ENCODE measurements around the gene PRDM8. TPM values are rescaled to one million over a fixed set of nuclear protein-coding genes. Genes with fewer than 3 reads are reported as not detected.

Gene PRDM8
- total RNA-seq, 3 donors from 2014 or later = 0.41 to 10.1 (median 2.9) TPM

DNA sequence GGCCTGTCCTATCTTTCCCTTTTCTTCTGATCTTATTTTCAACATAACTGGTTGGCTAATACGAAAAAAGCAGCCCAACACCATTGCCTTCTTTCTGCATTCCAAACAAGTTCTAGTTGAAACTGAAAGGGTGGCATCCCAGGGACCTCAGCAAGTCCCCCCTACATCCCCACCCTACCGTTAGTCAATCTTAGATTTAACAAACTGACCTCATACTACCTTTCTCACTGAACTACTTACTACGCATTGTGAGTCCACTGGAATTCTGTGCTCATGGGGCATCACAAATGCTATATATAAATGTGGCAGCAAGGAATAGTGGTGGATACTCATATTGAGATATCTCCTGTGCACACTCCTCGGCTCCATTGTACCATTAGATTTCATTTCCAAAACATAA is 36.1 kb downstream of the PRDM8 start:
- no peaks in the 10 kb centered on the region for H3K36me3 ChIP-seq (ENCODE audit: low read depth)
- TF ChIP-seq, protein P1, sequence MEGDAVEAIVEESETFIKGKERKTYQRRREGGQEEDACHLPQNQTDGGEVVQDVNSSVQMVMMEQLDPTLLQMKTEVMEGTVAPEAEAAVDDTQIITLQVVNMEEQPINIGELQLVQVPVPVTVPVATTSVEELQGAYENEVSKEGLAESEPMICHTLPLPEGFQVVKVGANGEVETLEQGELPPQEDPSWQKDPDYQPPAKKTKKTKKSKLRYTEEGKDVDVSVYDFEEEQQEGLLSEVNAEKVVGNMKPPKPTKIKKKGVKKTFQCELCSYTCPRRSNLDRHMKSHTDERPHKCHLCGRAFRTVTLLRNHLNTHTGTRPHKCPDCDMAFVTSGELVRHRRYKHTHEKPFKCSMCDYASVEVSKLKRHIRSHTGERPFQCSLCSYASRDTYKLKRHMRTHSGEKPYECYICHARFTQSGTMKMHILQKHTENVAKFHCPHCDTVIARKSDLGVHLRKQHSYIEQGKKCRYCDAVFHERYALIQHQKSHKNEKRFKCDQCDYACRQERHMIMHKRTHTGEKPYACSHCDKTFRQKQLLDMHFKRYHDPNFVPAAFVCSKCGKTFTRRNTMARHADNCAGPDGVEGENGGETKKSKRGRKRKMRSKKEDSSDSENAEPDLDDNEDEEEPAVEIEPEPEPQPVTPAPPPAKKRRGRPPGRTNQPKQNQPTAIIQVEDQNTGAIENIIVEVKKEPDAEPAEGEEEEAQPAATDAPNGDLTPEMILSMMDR (IDR thresholded peaks at IDR 0.05) = no peak
- no peak for DNase-seq
- H3K9me3 ChIP-seq = no peaks in the 10 kb centered on the region
- H3K4me1 ChIP-seq (ENCODE audit: low read depth) = no peaks in the 10 kb centered on the region
- ATAC-seq = no peak
- intact Hi-C loops (cut with DNase I, micrococcal nuclease) = no loop called here
- H3K4me3 ChIP-seq = no peak overlapping the region

DNA sequence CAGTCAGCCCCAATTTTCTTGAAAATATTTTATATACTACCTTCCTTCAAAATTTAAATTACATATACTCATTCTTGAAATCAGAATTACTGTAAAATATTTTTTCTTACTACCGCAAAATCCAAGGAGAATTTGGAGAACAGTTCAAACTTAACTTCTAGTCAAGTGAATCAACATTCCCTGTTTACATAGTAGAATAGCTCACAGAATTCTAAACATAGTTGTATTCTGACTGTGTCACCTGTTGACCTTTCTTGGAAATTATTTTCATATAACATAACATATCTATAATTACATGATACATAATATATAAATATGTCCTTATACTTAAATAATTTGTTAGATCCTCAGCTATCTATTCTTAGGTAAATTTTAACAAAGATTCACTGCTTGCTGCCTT is 38.1 kb downstream of the PRDM8 start:
- Histone ChIP-seq H3K9me3 (no peaks in the 10 kb centered on the region), H3K4me1 (ENCODE audit: low read depth) (no peaks in the 10 kb centered on the region), H3K4me3 (no peak overlapping the region), H3K36me3 (ENCODE audit: low read depth) (no peaks in the 10 kb centered on the region)
- TF ChIP-seq, protein P1 (IDR thresholded peaks at IDR 0.05) = no peak
- intact Hi-C loops (cut with DNase I, micrococcal nuclease) = no loop called here
- ATAC-seq (no peak), DNase-seq (no peak)

DNA sequence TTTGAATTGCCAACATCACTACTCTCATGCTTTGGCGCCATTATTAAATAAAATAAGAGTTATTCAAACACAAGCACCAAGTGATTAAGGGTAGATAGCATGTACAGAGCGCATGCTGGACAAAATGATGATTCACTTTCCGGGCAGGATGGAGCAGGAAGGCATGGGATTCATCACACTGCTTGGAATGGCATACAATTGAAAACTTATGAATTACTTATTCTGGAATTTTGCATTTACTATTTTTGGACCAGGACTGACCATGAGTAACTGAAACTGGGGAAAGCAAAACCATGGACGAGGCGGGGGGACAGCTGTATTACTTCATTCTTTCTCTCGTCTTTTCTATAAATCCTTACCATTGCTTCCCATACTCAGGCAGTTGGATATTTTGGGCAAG is 40.7 kb downstream of the PRDM8 start:
- no peak for ATAC-seq
- TF ChIP-seq, protein P1 (IDR thresholded peaks at IDR 0.05) = no peak
- no peaks in the 10 kb centered on the region for H3K9me3 ChIP-seq
- intact Hi-C loops (cut with DNase I, micrococcal nuclease) = no loop called here
- H3K4me1 ChIP-seq (ENCODE audit: low read depth) = no peaks in the 10 kb centered on the region
- no peak overlapping the region for H3K4me3 ChIP-seq
- DNase-seq = no peak
- no peaks in the 10 kb centered on the region for H3K36me3 ChIP-seq (ENCODE audit: low read depth)

DNA sequence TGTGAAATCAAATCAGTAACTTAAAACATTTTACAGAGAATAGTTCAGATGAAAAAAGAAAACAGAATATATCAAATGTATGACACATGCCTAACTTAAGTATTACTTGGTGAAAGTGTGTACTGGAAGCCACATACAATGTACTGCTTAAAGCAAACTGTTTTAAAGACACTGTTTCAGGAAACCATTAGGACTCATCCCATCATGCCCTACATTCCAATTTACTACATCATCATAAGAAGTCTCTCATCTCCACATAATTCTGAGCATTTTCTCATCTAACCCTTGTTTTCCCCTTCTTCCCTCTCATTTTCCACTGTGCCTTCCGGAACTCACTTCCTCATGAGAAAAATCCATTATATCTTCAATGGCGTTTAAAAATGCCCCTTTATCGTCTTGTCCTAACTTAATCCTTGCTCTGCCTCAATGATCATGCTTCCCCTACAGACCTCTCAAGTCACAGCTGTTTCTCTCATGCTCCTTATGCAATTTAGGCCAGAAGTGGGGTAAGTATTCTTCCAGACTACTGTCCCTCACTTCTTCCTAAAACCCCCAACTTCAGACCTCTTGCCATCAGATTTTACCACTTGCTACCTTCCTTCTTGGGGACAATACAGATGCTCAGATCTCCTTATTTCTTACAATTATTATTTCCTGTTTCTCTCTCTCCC is 42.3 kb downstream of the PRDM8 start:
- Histone ChIP-seq H3K4me3 (no peak overlapping the region), H3K36me3 (ENCODE audit: low read depth) (no peaks in the 10 kb centered on the region), H3K4me1 (ENCODE audit: low read depth) (no peaks in the 10 kb centered on the region), H3K9me3 (no peaks in the 10 kb centered on the region)
- ATAC-seq (no peak), DNase-seq (no peak)
- intact Hi-C loops (cut with DNase I, micrococcal nuclease) = no loop called here
- TF ChIP-seq, protein P1 (IDR thresholded peaks at IDR 0.05) = no peak

DNA sequence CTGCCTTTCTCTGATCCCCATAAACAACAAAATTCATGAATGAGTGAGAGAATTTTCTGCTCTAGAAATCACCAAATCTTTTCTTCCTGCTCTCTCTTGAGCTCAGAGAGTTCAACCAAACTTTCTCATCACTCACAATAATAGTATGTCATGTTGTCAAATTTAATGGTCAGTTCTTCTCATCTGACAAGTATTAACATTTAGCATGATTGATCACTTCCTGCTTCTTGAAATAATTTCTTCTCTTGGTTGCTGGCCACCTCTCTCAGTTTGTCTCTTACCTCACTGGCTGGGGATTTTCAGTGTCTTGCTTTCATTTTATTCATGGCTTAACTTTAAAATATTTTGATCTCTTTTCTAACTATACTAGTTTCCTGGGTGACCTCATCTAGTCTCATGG is 43.7 kb downstream of the PRDM8 start:
- no peak overlapping the region for H3K4me3 ChIP-seq
- TF ChIP-seq, protein P1 (IDR thresholded peaks at IDR 0.05) = no peak
- intact Hi-C loops (cut with DNase I, micrococcal nuclease) = no loop called here
- no peaks in the 10 kb centered on the region for H3K9me3 ChIP-seq
- H3K4me1 ChIP-seq (ENCODE audit: low read depth) = no peaks in the 10 kb centered on the region
- DNase-seq = no peak
- H3K36me3 ChIP-seq (ENCODE audit: low read depth) = no peaks in the 10 kb centered on the region
- no peak for ATAC-seq
